Measurements from ENCODE around the gene AMPD2.

The AMPD2 gene

GRCh38 chr1:109582021-109582420 is 37.6 kb upstream of the AMPD2 start:
- no peak for TF ChIP-seq SP1 (IDR thresholded peaks at IDR 0.05)
- TF ChIP-seq ARNT (IDR thresholded peaks at IDR 0.05): no peak
- TF ChIP-seq LEF1 (IDR thresholded peaks at IDR 0.05; ENCODE audit: borderline replicate concordance): no peak
- TF ChIP-seq SUZ12 (IDR thresholded peaks at IDR 0.05): no peak
- no peak for TF ChIP-seq NFRKB (IDR thresholded peaks at IDR 0.05)
- no peak for TF ChIP-seq ELF4 (IDR thresholded peaks at IDR 0.05)
- TF ChIP-seq ZNF384 (IDR thresholded peaks at IDR 0.05): no peak
- no peak for TF ChIP-seq L3MBTL2 (conservative IDR thresholded peaks at IDR 0.05)
- TF ChIP-seq FOXK2 (IDR thresholded peaks at IDR 0.05): no peak
- TF ChIP-seq PKNOX1 (IDR thresholded peaks at IDR 0.05): no peak
- no peak for TF ChIP-seq HDGF (IDR thresholded peaks at IDR 0.05; ENCODE audit: borderline replicate concordance)
- CTCF ChIA-PET: interaction anchor here (0.5 kb wide), 1 partner anchor 401 kb away, joined by 3 read pairs; no protein-coding TSS in a partner anchor
- POLR2A ChIA-PET: no interaction called here
- DNase-seq (ENCODE audit: extremely low spot score): no peak

GRCh38 chr1:109584766-109585165 is 34.9 kb upstream of the AMPD2 start:
- DNase-seq (ENCODE audit: extremely low spot score): no peak
- ChIA-PET POLR2A (no interaction called here), CTCF (no interaction called here)
- TF ChIP-seq HDGF (IDR thresholded peaks at IDR 0.05; ENCODE audit: borderline replicate concordance): no peak

GRCh38 chr1:109586055-109586454 is 33.6 kb upstream of the AMPD2 start:
- ChIA-PET CTCF (no interaction called here), POLR2A (no interaction called here)
- TF ChIP-seq NFRKB (IDR thresholded peaks at IDR 0.05) (no peak), HDGF (IDR thresholded peaks at IDR 0.05; ENCODE audit: borderline replicate concordance) (no peak), SUZ12 (IDR thresholded peaks at IDR 0.05) (no peak), ELF4 (IDR thresholded peaks at IDR 0.05) (no peak), ZNF384 (IDR thresholded peaks at IDR 0.05) (no peak), PKNOX1 (IDR thresholded peaks at IDR 0.05) (no peak), FOXA1 (IDR thresholded peaks at IDR 0.05) (no peak), FOXK2 (IDR thresholded peaks at IDR 0.05) (no peak), ARNT (IDR thresholded peaks at IDR 0.05) (no peak), L3MBTL2 (conservative IDR thresholded peaks at IDR 0.05) (no peak), SP1 (IDR thresholded peaks at IDR 0.05) (no peak)
- no peak for DNase-seq (ENCODE audit: extremely low spot score)

GRCh38 chr1:109589177-109589576 is 30.5 kb upstream of the AMPD2 start:
- CTCF ChIA-PET: no interaction called here
- no peak for DNase-seq (ENCODE audit: extremely low spot score)
- POLR2A ChIA-PET: no interaction called here
- no peak for TF ChIP-seq ELF4 (IDR thresholded peaks at IDR 0.05)
- no peak for TF ChIP-seq L3MBTL2 (conservative IDR thresholded peaks at IDR 0.05)
- TF ChIP-seq PKNOX1 (IDR thresholded peaks at IDR 0.05): no peak
- no peak for TF ChIP-seq NFRKB (IDR thresholded peaks at IDR 0.05)
- TF ChIP-seq SUZ12 (IDR thresholded peaks at IDR 0.05): no peak

- DNase-seq (ENCODE audit: extremely low spot score): no peak
- POLR2A ChIA-PET: no interaction called here
- CTCF ChIA-PET: interaction anchor here (0.6 kb wide), 2 partner anchors 50 to 115 kb away, joined by 7 to 8 read pairs; no protein-coding TSS in a partner anchor
- TF ChIP-seq BHLHE40 (IDR thresholded peaks at IDR 0.05; ENCODE audit: borderline replicate concordance): no peak
- no peak for TF ChIP-seq ZNF384 (IDR thresholded peaks at IDR 0.05)
- TF ChIP-seq NFRKB (IDR thresholded peaks at IDR 0.05): no peak
- no peak for TF ChIP-seq L3MBTL2 (conservative IDR thresholded peaks at IDR 0.05)
- no peak for TF ChIP-seq SUZ12 (IDR thresholded peaks at IDR 0.05)
- TF ChIP-seq FOXM1 (IDR thresholded peaks at IDR 0.05; ENCODE audit: borderline replicate concordance): no peak
- no peak for TF ChIP-seq LEF1 (IDR thresholded peaks at IDR 0.05; ENCODE audit: borderline replicate concordance)
- TF ChIP-seq CTBP1 (IDR thresholded peaks at IDR 0.05; ENCODE audit: borderline replicate concordance): no peak
- no peak for TF ChIP-seq HDGF (IDR thresholded peaks at IDR 0.05; ENCODE audit: borderline replicate concordance)
These were observed 30.0 kb upstream of the AMPD2 start for GRCh38 chr1:109589679-109590078.

- ChIA-PET CTCF (no interaction called here), POLR2A (no interaction called here)
- DNase-seq (ENCODE audit: extremely low spot score): no peak
- no peak for TF ChIP-seq FOXM1 (IDR thresholded peaks at IDR 0.05; ENCODE audit: borderline replicate concordance)
- no peak for TF ChIP-seq TARDBP (IDR thresholded peaks at IDR 0.05)
- TF ChIP-seq ARNT (IDR thresholded peaks at IDR 0.05): no peak
- TF ChIP-seq SUZ12 (IDR thresholded peaks at IDR 0.05): no peak
- TF ChIP-seq ELF4 (IDR thresholded peaks at IDR 0.05): no peak
- no peak for TF ChIP-seq ZNF384 (IDR thresholded peaks at IDR 0.05)
- no peak for TF ChIP-seq HDGF (IDR thresholded peaks at IDR 0.05; ENCODE audit: borderline replicate concordance)
- TF ChIP-seq NFRKB (IDR thresholded peaks at IDR 0.05): no peak
- no peak for TF ChIP-seq L3MBTL2 (conservative IDR thresholded peaks at IDR 0.05)
- TF ChIP-seq PKNOX1 (IDR thresholded peaks at IDR 0.05): no peak
- TF ChIP-seq FOXA1 (IDR thresholded peaks at IDR 0.05): no peak
- no peak for TF ChIP-seq BHLHE40 (IDR thresholded peaks at IDR 0.05; ENCODE audit: borderline replicate concordance)
- no peak for TF ChIP-seq CTBP1 (IDR thresholded peaks at IDR 0.05; ENCODE audit: borderline replicate concordance)
- no peak for TF ChIP-seq SP1 (IDR thresholded peaks at IDR 0.05)
- TF ChIP-seq FOXK2 (IDR thresholded peaks at IDR 0.05): no peak
- TF ChIP-seq LEF1 (IDR thresholded peaks at IDR 0.05; ENCODE audit: borderline replicate concordance): no peak
These were observed 26.7 kb upstream of the AMPD2 start for GRCh38 chr1:109592916-109593315.
